Fibroblast of lung (primary cell): ENCODE data around the gene MSH3. TPM values are rescaled to one million over a fixed set of nuclear protein-coding genes. Genes with fewer than 3 reads are reported as not detected.

Experiments used
- DNase-seq, 2 donors: peaks; one replicate each; pipeline versions ENCODE4 v3.0.0 to v3.0.0-alpha.2; 2010; ENCODE audit warnings: low read depth in 2 of 2
- H2AFZ ChIP-seq: 2 replicates; pipeline ENCODE4 v1.5.1; 2012; ENCODE audit warnings: low read length, control low read depth, inconsistent platforms
- H3K27ac ChIP-seq: 2 replicates; pipeline ENCODE4 v1.5.1; 2011; ENCODE audit warnings: low read length, control low read depth; ENCODE audit not compliant: insufficient read depth
- H3K27me3 ChIP-seq: 2 replicates; pipeline ENCODE4 v1.5.1; 2011; ENCODE audit warnings: mild to moderate bottlenecking, low read length; ENCODE audit not compliant: control insufficient read depth, insufficient read depth
- H3K36me3 ChIP-seq: 2 replicates; pipeline ENCODE4 v1.5.1; 2011; ENCODE audit warnings: low read length; ENCODE audit not compliant: control insufficient read depth, insufficient read depth
- H3K4me1 ChIP-seq: 2 replicates; pipeline ENCODE4 v1.5.1; 2011; ENCODE audit warnings: low read length; ENCODE audit not compliant: control insufficient read depth, insufficient read depth; ENCODE audit errors: extremely low read depth
- H3K4me2 ChIP-seq: 2 replicates; pipeline ENCODE4 v1.5.1; 2011; ENCODE audit warnings: low read length, control low read depth; ENCODE audit not compliant: insufficient read depth; ENCODE audit errors: extremely low read depth
- H3K4me3 ChIP-seq, 4 experiments: fragments of 200-600 bp in 1 of 4; sonication (generic) in 1 of 4; replicated peaks in 1 of 4; 2 replicates each; pipeline ENCODE4 v1.5.1; 2011 to 2016; ENCODE audit warnings: low read length in 4 of 4, low read depth in 3 of 4, mild to moderate bottlenecking in 3 of 4, control low read depth in 2 of 4, inconsistent platforms in 1 of 4, mixed read lengths in 1 of 4; ENCODE audit not compliant: insufficient read depth in 1 of 4; ENCODE audit errors: control extremely low read depth in 1 of 4
- H3K79me2 ChIP-seq: 2 replicates; pipeline ENCODE4 v1.5.1; 2012; ENCODE audit warnings: mild to moderate bottlenecking, low read length, inconsistent platforms; ENCODE audit not compliant: control insufficient read depth, insufficient read depth
- H3K9ac ChIP-seq: 2 replicates; pipeline ENCODE4 v1.5.1; 2011; ENCODE audit warnings: mild to moderate bottlenecking, low read length, control low read depth; ENCODE audit not compliant: insufficient read depth
- H3K9me3 ChIP-seq: 2 replicates; pipeline ENCODE4 v1.5.1; 2012; ENCODE audit warnings: low read depth, low read length; ENCODE audit not compliant: control insufficient read depth, insufficient read depth
- H4K20me1 ChIP-seq: 2 replicates; pipeline ENCODE4 v1.5.1; 2011; ENCODE audit warnings: low read length; ENCODE audit not compliant: control insufficient read depth, insufficient read depth; ENCODE audit errors: extremely low read depth
- EZH2 ChIP-seq: IDR thresholded peaks from 2 replicates; pipeline ENCODE4 v1.5.1; 2012; ENCODE audit warnings: low read length, control low read depth, mild to moderate bottlenecking; ENCODE audit errors: missing control alignments
- polyA plus RNA-seq, 2 donors: library from polyadenylated mRNA; depleted of rRNA in 1 of 2; stranded (reverse) in 1 of 2; unstranded in 1 of 2; fragments of >200 nt; gene quantifications; 2 replicates each; pipeline ENCODE4 v1.2.1, GENCODE V29; 2011 to 2012; ENCODE audit warnings: missing spikeins in 1 of 2
- total RNA-seq: library from RNA; depleted of rRNA; stranded (reverse); fragments of >200 nt; gene quantifications from 2 replicates; pipeline ENCODE4 v1.2.1, GENCODE V29; 2014
- TF ChIP-seq, protein P1 (sequence below), 2 donors: IDR thresholded peaks in 1 of 2; conservative IDR thresholded peaks in 1 of 2; 1 replicate in 1 of 2; 2 replicates in 1 of 2; pipeline ENCODE4 v1.5.1; 2011 to 2012; ENCODE audit warnings: low read length in 2 of 2, control low read depth in 1 of 2, inconsistent platforms in 1 of 2, low read depth in 1 of 2, mild to moderate bottlenecking in 1 of 2

Gene MSH3
- total and polyA plus RNA-seq, 2 donors (not counting 1 experiment from before 2014, with no cell fraction given): 9.1 to 14.4 TPM

- no peak for DNase-seq
- no peak overlapping the region for H3K4me2 ChIP-seq
- TF ChIP-seq, protein P1, sequence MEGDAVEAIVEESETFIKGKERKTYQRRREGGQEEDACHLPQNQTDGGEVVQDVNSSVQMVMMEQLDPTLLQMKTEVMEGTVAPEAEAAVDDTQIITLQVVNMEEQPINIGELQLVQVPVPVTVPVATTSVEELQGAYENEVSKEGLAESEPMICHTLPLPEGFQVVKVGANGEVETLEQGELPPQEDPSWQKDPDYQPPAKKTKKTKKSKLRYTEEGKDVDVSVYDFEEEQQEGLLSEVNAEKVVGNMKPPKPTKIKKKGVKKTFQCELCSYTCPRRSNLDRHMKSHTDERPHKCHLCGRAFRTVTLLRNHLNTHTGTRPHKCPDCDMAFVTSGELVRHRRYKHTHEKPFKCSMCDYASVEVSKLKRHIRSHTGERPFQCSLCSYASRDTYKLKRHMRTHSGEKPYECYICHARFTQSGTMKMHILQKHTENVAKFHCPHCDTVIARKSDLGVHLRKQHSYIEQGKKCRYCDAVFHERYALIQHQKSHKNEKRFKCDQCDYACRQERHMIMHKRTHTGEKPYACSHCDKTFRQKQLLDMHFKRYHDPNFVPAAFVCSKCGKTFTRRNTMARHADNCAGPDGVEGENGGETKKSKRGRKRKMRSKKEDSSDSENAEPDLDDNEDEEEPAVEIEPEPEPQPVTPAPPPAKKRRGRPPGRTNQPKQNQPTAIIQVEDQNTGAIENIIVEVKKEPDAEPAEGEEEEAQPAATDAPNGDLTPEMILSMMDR (conservative IDR thresholded peaks at IDR 0.05 in 1 of 2, IDR thresholded peaks at IDR 0.05 in 1 of 2; ENCODE audit: low read depth in 1 of 2, low read length in 2 of 2): no peak
- TF ChIP-seq EZH2: no peak
- no peak overlapping the region for H3K4me3 ChIP-seq
- no peaks in the 10 kb centered on the region for H3K27me3 ChIP-seq
- H3K4me1 ChIP-seq: no peaks in the 10 kb centered on the region
- no peak overlapping the region for H3K9ac ChIP-seq
- H3K79me2 ChIP-seq: no peaks in the 10 kb centered on the region
- no peaks in the 10 kb centered on the region for H3K36me3 ChIP-seq
- no peaks in the 10 kb centered on the region for H4K20me1 ChIP-seq
- no peak overlapping the region for H2AFZ ChIP-seq
- H3K9me3 ChIP-seq: no peaks in the 10 kb centered on the region
- no peak overlapping the region for H3K27ac ChIP-seq
These were observed 212.8 kb downstream of the MSH3 start for GRCh38 chr5:80867233-80867632.

DNA sequence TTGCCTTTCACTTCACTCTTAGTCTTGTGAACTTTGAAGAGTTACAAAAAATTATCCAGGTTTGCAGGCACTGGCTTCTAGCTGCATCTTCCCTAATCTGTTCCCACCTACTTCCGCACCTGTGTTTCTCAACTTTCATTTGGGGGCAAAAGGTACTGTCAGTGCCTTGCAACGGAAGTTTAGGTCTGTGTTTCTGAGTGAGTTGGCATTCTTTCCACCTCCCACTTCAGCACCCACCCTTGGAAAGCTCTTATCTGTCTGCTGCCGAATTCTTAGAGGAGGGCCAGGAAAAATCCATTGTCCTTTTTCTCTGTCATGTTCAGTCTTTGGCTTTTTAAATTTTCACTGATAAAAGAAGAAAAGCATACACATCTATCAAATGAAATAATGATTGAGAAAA lies 216.0 kb downstream of the MSH3 start:
- no peak for TF ChIP-seq EZH2
- TF ChIP-seq, protein P1 (conservative IDR thresholded peaks at IDR 0.05 in 1 of 2, IDR thresholded peaks at IDR 0.05 in 1 of 2; ENCODE audit: low read depth in 1 of 2, low read length in 2 of 2): no peak
- no peaks in the 10 kb centered on the region for H3K4me1 ChIP-seq
- H3K27ac ChIP-seq: no peak overlapping the region
- no peaks in the 10 kb centered on the region for H3K9me3 ChIP-seq
- H3K79me2 ChIP-seq: no peaks in the 10 kb centered on the region
- H3K36me3 ChIP-seq: no peaks in the 10 kb centered on the region
- H3K9ac ChIP-seq: no peak overlapping the region
- no peak overlapping the region for H3K4me3 ChIP-seq
- H3K4me2 ChIP-seq: no peak overlapping the region
- H3K27me3 ChIP-seq: no peaks in the 10 kb centered on the region
- no peaks in the 10 kb centered on the region for H4K20me1 ChIP-seq
- no peak for DNase-seq
- H2AFZ ChIP-seq: no peak overlapping the region

GRCh38 chr5:80871541-80871961 lies 217.1 kb downstream of the MSH3 start:
- Histone ChIP-seq H3K27me3 (no peaks in the 10 kb centered on the region), H3K4me3 (no peak overlapping the region), H3K4me2 (no peak overlapping the region), H3K4me1 (no peaks in the 10 kb centered on the region), H2AFZ (peak overlapping the region; percentile 5), H3K27ac (no peak overlapping the region), H4K20me1 (no peaks in the 10 kb centered on the region), H3K9me3 (no peaks in the 10 kb centered on the region), H3K79me2 (no peaks in the 10 kb centered on the region), H3K9ac (no peak overlapping the region), H3K36me3 (no peaks in the 10 kb centered on the region)
- DNase-seq: peak; percentile 51 to 58
- TF ChIP-seq, protein P1 (conservative IDR thresholded peaks at IDR 0.05 in 1 of 2, IDR thresholded peaks at IDR 0.05 in 1 of 2; ENCODE audit: low read depth in 1 of 2, low read length in 2 of 2): no peak
- no peak for TF ChIP-seq EZH2
